Activated B cell treated with CpG ODN at 0.5 μM for 24 hours (primary cell): ENCODE results near the gene UTS2R. TPM values are rescaled to one million over a fixed set of nuclear protein-coding genes. Genes with fewer than 3 reads are reported as not detected.
A peak's percentile ranks its signal among the peaks of the same experiment; 100 is the strongest.
"Not testable (repeated sequence)": the region's sequence is repeated elsewhere in the genome, so short reads cannot be mapped to it uniquely, and the experiment has no call there.

Experiments used
- ATAC-seq: fragments of 200-7000 bp; cut with Tn5 transposase; one replicate; pipeline ENCODE4 v1.10.0; 2021; ENCODE audit warnings: low read depth, mild to moderate bottlenecking, moderate library complexity
- CTCF ChIA-PET: fragments of 350-600 bp; sonication (Branson Sonifier 250); formaldehyde crosslinking; loops from one replicate; lab custom pipeline; 2021; ENCODE audit warnings: antibody characterized with exemption; lab: Charles Lee
- POLR2A ChIA-PET: fragments of 350-600 bp; sonication (Branson Sonifier 250); formaldehyde crosslinking; loops from one replicate; lab custom pipeline; 2021; ENCODE audit warnings: antibody characterized with exemption; lab: Charles Lee
- DNase-seq: peaks from one replicate; pipeline ENCODE4 v3.0.0; 2022
- H3K27ac Mint-ChIP-seq: one replicate; pipeline ENCODE4 v1.8.0; 2020; ENCODE audit warnings: mixed read lengths
- H3K27me3 Mint-ChIP-seq: one replicate; pipeline ENCODE4 v1.8.0; 2021; ENCODE audit warnings: mixed read lengths
- H3K36me3 Mint-ChIP-seq: one replicate; pipeline ENCODE4 v1.8.0; 2021; ENCODE audit warnings: low read depth, mixed read lengths
- H3K4me1 Mint-ChIP-seq: one replicate; pipeline ENCODE4 v1.8.0; 2021; ENCODE audit warnings: mixed read lengths
- H3K4me3 Mint-ChIP-seq: one replicate; pipeline ENCODE4 v1.8.0; 2020; ENCODE audit warnings: mild to moderate bottlenecking, mixed read lengths
- H3K9me3 Mint-ChIP-seq: one replicate; pipeline ENCODE4 v1.8.0; 2020; ENCODE audit warnings: mixed read lengths
- intact Hi-C: fragments of 100-400 bp; cut with micrococcal nuclease; formaldehyde crosslinking; loops from one replicate; pipeline ENCODE4 v1.15.1; 2024
- total RNA-seq: library from RNA; stranded (reverse); gene quantifications from 2 replicates; pipeline ENCODE4 v1.2.3, GENCODE V29; 2022
- TF ChIP-seq, protein P1 (sequence below): fragments of 200-600 bp; IDR thresholded peaks from one replicate; pipeline ENCODE4 v1.8.0; 2022; ENCODE audit warnings: antibody characterized with exemption, mild to moderate bottlenecking

UTS2R gene
- total RNA-seq, 1 donor from 2014 or later: not detected

DNA sequence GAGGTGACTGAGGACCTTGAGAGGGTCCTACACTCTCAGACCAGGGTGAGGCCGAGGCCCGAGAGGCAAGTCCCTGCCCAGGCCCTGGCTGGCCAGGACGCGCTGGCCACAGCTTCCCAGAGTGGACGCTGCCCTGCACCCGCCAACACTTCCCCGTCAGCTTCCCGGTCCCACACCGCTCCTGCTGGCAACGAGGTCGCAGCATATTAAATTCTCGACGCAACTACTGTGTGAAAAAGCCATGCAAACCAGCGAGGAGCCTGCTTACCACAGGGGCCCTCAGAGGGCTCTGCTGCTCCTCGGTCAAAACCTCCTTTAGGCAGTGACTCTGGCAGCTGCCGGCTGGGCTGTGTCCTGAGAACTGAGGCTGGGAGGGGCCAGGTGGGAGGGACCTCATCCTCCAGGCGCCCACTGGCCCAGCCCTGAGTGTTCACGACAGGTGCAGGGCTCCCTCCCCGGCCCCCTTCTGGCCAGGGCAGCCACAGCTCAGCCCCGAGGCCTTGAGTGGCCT lies 14.7 kb upstream of the UTS2R start:
- intact Hi-C loops: no loop called here

DNA sequence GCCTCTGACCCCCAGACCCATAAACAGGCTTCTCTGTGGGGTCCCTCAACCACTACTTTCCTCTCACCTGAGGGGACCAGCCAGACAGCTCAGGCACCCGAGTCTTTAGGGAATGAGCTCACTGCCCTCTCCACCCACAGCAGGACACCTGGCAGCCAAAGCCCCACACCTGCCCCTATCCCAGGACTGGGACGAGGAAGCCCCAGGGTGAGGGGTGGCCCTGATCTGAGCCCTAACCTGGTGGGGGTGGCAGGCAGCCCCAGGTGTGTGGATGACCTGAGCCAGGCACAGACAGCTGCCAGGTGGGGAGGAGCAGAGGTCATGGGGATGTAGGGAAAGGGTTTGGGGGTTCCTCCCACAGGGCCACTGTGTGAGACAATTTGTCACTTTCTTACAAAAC lies 14.2 kb upstream of the UTS2R start:
- no peaks in the 10 kb centered on the region for H3K9me3 Mint-ChIP-seq
- POLR2A ChIA-PET: no interaction called here
- ATAC-seq: no peak
- intact Hi-C loops: no loop called here
- TF ChIP-seq, protein P1, sequence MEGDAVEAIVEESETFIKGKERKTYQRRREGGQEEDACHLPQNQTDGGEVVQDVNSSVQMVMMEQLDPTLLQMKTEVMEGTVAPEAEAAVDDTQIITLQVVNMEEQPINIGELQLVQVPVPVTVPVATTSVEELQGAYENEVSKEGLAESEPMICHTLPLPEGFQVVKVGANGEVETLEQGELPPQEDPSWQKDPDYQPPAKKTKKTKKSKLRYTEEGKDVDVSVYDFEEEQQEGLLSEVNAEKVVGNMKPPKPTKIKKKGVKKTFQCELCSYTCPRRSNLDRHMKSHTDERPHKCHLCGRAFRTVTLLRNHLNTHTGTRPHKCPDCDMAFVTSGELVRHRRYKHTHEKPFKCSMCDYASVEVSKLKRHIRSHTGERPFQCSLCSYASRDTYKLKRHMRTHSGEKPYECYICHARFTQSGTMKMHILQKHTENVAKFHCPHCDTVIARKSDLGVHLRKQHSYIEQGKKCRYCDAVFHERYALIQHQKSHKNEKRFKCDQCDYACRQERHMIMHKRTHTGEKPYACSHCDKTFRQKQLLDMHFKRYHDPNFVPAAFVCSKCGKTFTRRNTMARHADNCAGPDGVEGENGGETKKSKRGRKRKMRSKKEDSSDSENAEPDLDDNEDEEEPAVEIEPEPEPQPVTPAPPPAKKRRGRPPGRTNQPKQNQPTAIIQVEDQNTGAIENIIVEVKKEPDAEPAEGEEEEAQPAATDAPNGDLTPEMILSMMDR: no peak
- H3K4me3 Mint-ChIP-seq: no peak overlapping the region
- H3K27me3 Mint-ChIP-seq: peaks cover 14% of the 10 kb centered on the region
- H3K4me1 Mint-ChIP-seq: peaks cover 7% of the 10 kb centered on the region
- CTCF ChIA-PET: interaction anchor here (0.7 kb wide), 1 partner anchor 197 kb away, joined by 3 read pairs; no protein-coding TSS in a partner anchor
- no peak for DNase-seq
- H3K27ac Mint-ChIP-seq: no peak overlapping the region
- H3K36me3 Mint-ChIP-seq: no peaks in the 10 kb centered on the region

More for the DNA sequence above, 14.7 kb upstream of the UTS2R start:
- H3K27ac Mint-ChIP-seq: no peak overlapping the region
- peaks cover 9% of the 10 kb centered on the region for H3K4me1 Mint-ChIP-seq
- TF ChIP-seq, protein P1: no peak
- ChIA-PET POLR2A (no interaction called here), CTCF (interaction anchor here (0.7 kb wide), 1 partner anchor 197 kb away, joined by 3 read pairs; no protein-coding TSS in a partner anchor)
- H3K36me3 Mint-ChIP-seq: no peaks in the 10 kb centered on the region
- DNase-seq (no peak), ATAC-seq (no peak)
- no peak overlapping the region for H3K4me3 Mint-ChIP-seq
- no peaks in the 10 kb centered on the region for H3K9me3 Mint-ChIP-seq
- peaks cover 13% of the 10 kb centered on the region for H3K27me3 Mint-ChIP-seq

- CTCF ChIA-PET: no interaction called here
- POLR2A ChIA-PET: no interaction called here
- no peak within 1 kb of the TSS for H3K27ac Mint-ChIP-seq
- no peak for DNase-seq
- H3K27me3 Mint-ChIP-seq: peaks cover 13% of the 10 kb centered on the region
- H3K4me3 Mint-ChIP-seq: no peak within 1 kb of the TSS
- peak; percentile 49 for ATAC-seq
- intact Hi-C loops: no loop called here
- H3K4me1 Mint-ChIP-seq: peaks cover 7% of the 10 kb centered on the region
- TF ChIP-seq, protein P1: no peak
- H3K9me3 Mint-ChIP-seq: no peaks in the 10 kb centered on the region
- H3K36me3 Mint-ChIP-seq: no peaks in the 10 kb centered on the region
These were observed 12.9 kb upstream of the UTS2R start, which contains the start of gene TEX19 for GRCh38 chr17:82358465-82359350. TSS of gene TEX19 (plus strand) at chr17:82359247. CDS start at chr17:82362151, 2,904 bp downstream.

GRCh38 chr17:82359451-82360074 lies 12.0 kb upstream of the UTS2R start:
- intact Hi-C loops, H3K27ac Mint-ChIP-seq, ATAC-seq, H3K9me3 Mint-ChIP-seq, H3K4me1 Mint-ChIP-seq, DNase-seq, H3K4me3 Mint-ChIP-seq, POLR2A ChIA-PET, CTCF ChIA-PET, H3K36me3 Mint-ChIP-seq: not testable (repeated sequence)
- H3K27me3 Mint-ChIP-seq: peaks cover 13% of the 10 kb centered on the region

GRCh38 chr17:82361885-82362633 lies 9.5 kb upstream of the UTS2R start:
- ChIA-PET POLR2A (no interaction called here), CTCF (no interaction called here)
- Mint-ChIP-seq H3K36me3 (no peaks in the 10 kb centered on the region), H3K27me3 (peaks cover 8% of the 10 kb centered on the region), H3K4me3 (no peak overlapping the region), H3K4me1 (peaks cover 7% of the 10 kb centered on the region), H3K27ac (no peak overlapping the region), H3K9me3 (no peaks in the 10 kb centered on the region)
- intact Hi-C loops: no loop called here
- TF ChIP-seq, protein P1: no peak
- ATAC-seq (no peak), DNase-seq (no peak)
